HG02588 (cell line): Measurements from ENCODE around the gene NCKAP5L.

ENCODE experiments used
- ATAC-seq: cut with Tn5 transposase; IDR thresholded peaks from one replicate; pipeline ENCODE4 v1.9.1; 2021; ENCODE audit warnings: mild to moderate bottlenecking, moderate library complexity; ENCODE audit not compliant: unreplicated experiment

The NCKAP5L gene

GRCh38 chr12:49744363-49744885 lies 83.8 kb downstream of the NCKAP5L start:
- ATAC-seq = no peak

- peak; percentile 51 for ATAC-seq
Measured at GRCh38 chr12:49741882-49742620, 86.2 kb downstream of the NCKAP5L start.
